Measurements from ENCODE around the gene ZCWPW1. TPM values are rescaled to one million over a fixed set of nuclear protein-coding genes. Genes with fewer than 3 reads are reported as not detected.

The ZCWPW1 gene
- total RNA-seq, 4 donors from 2014 or later = 2.2 to 9.4 (median 4.8) TPM

DNA sequence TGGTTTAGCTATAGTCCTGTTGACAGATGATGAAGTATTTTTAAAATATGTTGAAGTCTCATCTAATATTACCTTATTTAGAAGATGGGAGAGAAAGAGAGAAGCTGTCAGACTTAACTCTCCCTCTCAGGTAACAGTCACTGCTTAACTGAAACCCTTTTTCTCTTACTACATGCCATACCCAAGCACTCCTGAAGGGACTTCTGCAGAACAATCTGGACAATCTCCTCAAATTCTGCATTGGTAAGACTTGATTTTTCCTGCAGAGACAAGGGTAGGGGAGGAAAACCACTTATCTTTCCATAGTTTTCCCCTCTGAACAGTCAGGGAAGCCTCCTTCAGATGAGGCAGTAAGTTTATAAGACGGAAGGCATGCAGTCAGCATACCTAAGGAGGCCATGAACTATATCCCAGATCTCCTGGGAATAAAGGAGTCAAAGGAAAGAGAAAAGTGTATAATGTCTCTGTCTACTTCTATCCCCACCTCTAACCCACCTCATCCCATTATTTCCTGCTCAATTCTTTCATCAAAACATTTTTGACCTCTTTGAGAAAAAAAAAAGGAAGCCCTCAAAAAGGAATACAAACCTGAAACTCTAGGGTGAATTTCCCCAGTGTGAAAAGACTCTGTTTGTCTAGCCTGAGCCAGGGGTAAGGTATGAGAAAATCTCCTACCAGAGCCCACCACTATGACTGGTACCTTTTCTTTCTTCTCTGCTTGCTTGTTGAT is 9.4 kb downstream of the ZCWPW1 start:
- Histone ChIP-seq H3K4me3 (no peak overlapping the region), H3K27me3 (no peaks in the 10 kb centered on the region), H3K4me1 (no peaks in the 10 kb centered on the region), H3K27ac (no peak overlapping the region), H3K36me3 (no peaks in the 10 kb centered on the region), H3K9me3 (no peaks in the 10 kb centered on the region)
- 96% methylated on average over 1 of the region's 1 CpG for WGBS
- TF ChIP-seq POLR2A (IDR thresholded peaks at IDR 0.05) (no peak), POLR2AphosphoS5 (IDR thresholded peaks at IDR 0.05) (no peak), CTCF (IDR thresholded peaks at IDR 0.05) (no peak), EP300 (IDR thresholded peaks at IDR 0.05) (no peak)
- DNase-seq (ENCODE audit: low spot score in 2 of 2) = no peak

DNA sequence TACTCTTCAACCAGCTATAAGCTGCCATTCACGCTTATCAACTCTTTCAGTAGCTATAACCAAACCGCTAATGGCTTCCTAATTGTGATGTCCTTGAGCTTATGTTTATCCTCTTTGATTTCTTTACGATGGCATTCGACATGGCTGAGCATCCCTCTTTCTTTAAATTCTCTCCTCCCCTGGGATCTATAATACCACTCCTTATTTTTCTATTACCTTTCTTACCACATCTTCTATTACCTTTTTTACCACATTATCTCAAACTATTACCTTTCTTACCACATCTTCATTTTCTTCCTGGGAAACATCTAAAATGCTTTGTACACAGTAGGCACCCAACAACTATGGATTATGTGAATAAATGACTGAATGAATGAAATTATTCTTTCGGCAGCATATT is 13.1 kb downstream of the ZCWPW1 start:
- H3K27ac ChIP-seq = no peak overlapping the region
- H3K4me1 ChIP-seq = no peaks in the 10 kb centered on the region
- no peak for DNase-seq (ENCODE audit: low spot score in 2 of 2)
- no peaks in the 10 kb centered on the region for H3K36me3 ChIP-seq
- no peaks in the 10 kb centered on the region for H3K9me3 ChIP-seq
- H3K27me3 ChIP-seq = no peaks in the 10 kb centered on the region
- 97% methylated on average over 5 of the region's 5 CpGs for WGBS
- TF ChIP-seq POLR2AphosphoS5 (IDR thresholded peaks at IDR 0.05) (no peak), POLR2A (IDR thresholded peaks at IDR 0.05) (no peak), CTCF (IDR thresholded peaks at IDR 0.05) (no peak), EP300 (IDR thresholded peaks at IDR 0.05) (no peak)
- no peak overlapping the region for H3K4me3 ChIP-seq

DNA sequence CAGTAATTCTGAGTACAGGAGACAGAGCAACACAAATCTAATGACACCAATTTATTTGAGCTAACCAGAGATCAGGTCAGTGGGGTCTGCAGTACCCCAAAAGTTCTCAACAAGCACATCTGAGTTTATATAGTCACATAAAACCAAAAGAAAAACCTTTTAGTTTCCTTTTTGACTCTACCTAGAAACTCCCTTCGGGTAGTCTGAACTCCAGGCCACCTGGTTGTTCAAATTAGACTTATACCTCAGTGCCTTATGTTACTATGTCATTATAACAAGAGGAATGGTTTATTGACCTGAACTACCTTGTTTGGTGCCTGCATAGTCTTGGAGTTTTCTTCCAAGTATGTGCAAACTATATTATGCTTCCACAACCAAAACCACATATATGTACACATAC is 14.6 kb downstream of the ZCWPW1 start:
- WGBS = 88% methylated on average over 1 of the region's 1 CpG
- Histone ChIP-seq H3K9me3 (no peaks in the 10 kb centered on the region), H3K27ac (no peak overlapping the region), H3K27me3 (no peaks in the 10 kb centered on the region), H3K4me3 (no peak overlapping the region), H3K36me3 (no peaks in the 10 kb centered on the region), H3K4me1 (no peaks in the 10 kb centered on the region)
- TF ChIP-seq POLR2A (IDR thresholded peaks at IDR 0.05) (no peak), CTCF (IDR thresholded peaks at IDR 0.05) (no peak), POLR2AphosphoS5 (IDR thresholded peaks at IDR 0.05) (no peak), EP300 (IDR thresholded peaks at IDR 0.05) (no peak)
- DNase-seq (ENCODE audit: low spot score in 2 of 2) = no peak

GRCh38 chr7:100413346-100413745 is 15.2 kb downstream of the ZCWPW1 start:
- Histone ChIP-seq H3K4me3 (no peak overlapping the region), H3K9me3 (no peaks in the 10 kb centered on the region), H3K36me3 (no peaks in the 10 kb centered on the region), H3K27me3 (no peaks in the 10 kb centered on the region), H3K27ac (no peak overlapping the region), H3K4me1 (no peaks in the 10 kb centered on the region)
- TF ChIP-seq POLR2A (IDR thresholded peaks at IDR 0.05) (no peak), EP300 (IDR thresholded peaks at IDR 0.05) (no peak), CTCF (IDR thresholded peaks at IDR 0.05) (no peak), POLR2AphosphoS5 (IDR thresholded peaks at IDR 0.05) (no peak)
- no peak for DNase-seq (ENCODE audit: low spot score in 2 of 2)

- no peak for DNase-seq (ENCODE audit: low spot score in 2 of 2)
- H3K4me1 ChIP-seq = no peaks in the 10 kb centered on the region
- H3K36me3 ChIP-seq = no peaks in the 10 kb centered on the region
- TF ChIP-seq EP300 (IDR thresholded peaks at IDR 0.05) = no peak
- TF ChIP-seq POLR2A (IDR thresholded peaks at IDR 0.05) = no peak
- no peak for TF ChIP-seq POLR2AphosphoS5 (IDR thresholded peaks at IDR 0.05)
- no peak for TF ChIP-seq CTCF (IDR thresholded peaks at IDR 0.05)
- H3K27ac ChIP-seq = no peak overlapping the region
- H3K9me3 ChIP-seq = no peaks in the 10 kb centered on the region
- H3K27me3 ChIP-seq = no peaks in the 10 kb centered on the region
- WGBS = 93% methylated on average over 6 of the region's 6 CpGs
- no peak overlapping the region for H3K4me3 ChIP-seq
These were observed 17.4 kb downstream of the ZCWPW1 start for GRCh38 chr7:100411101-100411500.
